HepG2 (cell line): Measurements from ENCODE around the gene AP1M2. TPM values are rescaled to one million over a fixed set of nuclear protein-coding genes. Genes with fewer than 3 reads are reported as not detected.

Source experiments
- HMG20A ChIP-seq: IDR thresholded peaks from 2 replicates; pipeline ENCODE4 v1.6.1; 2016; ENCODE audit warnings: borderline replicate concordance
- HNRNPL ChIP-seq: fragments of 200-400 bp; formaldehyde crosslinking; IDR thresholded peaks from 2 replicates; pipeline ENCODE4 v1.6.1; 2017; ENCODE audit warnings: mild to moderate bottlenecking, low read depth, low read length
- HOXD1 ChIP-seq: sonication (generic); formaldehyde crosslinking; IDR thresholded peaks from 2 replicates; pipeline ENCODE4 v1.5.0; 2020; ENCODE audit warnings: missing genetic modification reagents
- IRX3 ChIP-seq: sonication (generic); formaldehyde crosslinking; IDR thresholded peaks from 2 replicates; pipeline ENCODE4 v1.8.1; 2023; ENCODE audit warnings: mild to moderate bottlenecking, low read depth, missing genetic modification reagents, borderline replicate concordance
- ISL2 ChIP-seq: sonication (generic); formaldehyde crosslinking; IDR thresholded peaks from 2 replicates; pipeline ENCODE4 v1.5.0; 2020; ENCODE audit warnings: missing genetic modification reagents
- KAT2B ChIP-seq: fragments of 150-350 bp; IDR thresholded peaks from 2 replicates; pipeline ENCODE4 v1.6.1; 2014; ENCODE audit warnings: low read depth, low read length, borderline replicate concordance
- KAT8 ChIP-seq: IDR thresholded peaks from 2 replicates; pipeline ENCODE4 v1.6.1; 2016; ENCODE audit warnings: missing genetic modification reagents, missing compliant biosample characterization
- KLF11 ChIP-seq: IDR thresholded peaks from 2 replicates; pipeline ENCODE4 v1.6.1; 2016; ENCODE audit warnings: missing compliant biosample characterization
- MIXL1 ChIP-seq: IDR thresholded peaks from 2 replicates; pipeline ENCODE4 v1.6.1; 2016
- PCBP1 ChIP-seq: fragments of 200-400 bp; formaldehyde crosslinking; IDR thresholded peaks from 2 replicates; pipeline ENCODE4 v1.6.1; 2017; ENCODE audit warnings: mild to moderate bottlenecking, low read depth, low read length, borderline replicate concordance
- SOX13 ChIP-seq, 3 experiments: fragments of 450-650 bp in 1 of 3; sonication (generic) in 1 of 3; formaldehyde crosslinking in 1 of 3; IDR thresholded peaks in 2 of 3; conservative IDR thresholded peaks in 1 of 3; 2 replicates each; pipeline versions ENCODE4 v1.5.0 to v1.6.1; 2016 to 2020; ENCODE audit warnings: antibody characterized with exemption in 1 of 3, mild to moderate bottlenecking in 1 of 3, missing compliant biosample characterization in 1 of 3, missing genetic modification reagents in 1 of 3, moderate library complexity in 1 of 3
- TCF7 ChIP-seq: sonication (generic); IDR thresholded peaks from 2 replicates; pipeline ENCODE4 v1.6.1; 2016; ENCODE audit warnings: antibody characterized with exemption, low read depth
- ZFP41 ChIP-seq: sonication (generic); formaldehyde crosslinking; IDR thresholded peaks from 2 replicates; pipeline ENCODE4 v1.4.0; 2020; ENCODE audit warnings: mild to moderate bottlenecking, missing genetic modification reagents, borderline replicate concordance
- ZNF12 ChIP-seq: sonication (generic); formaldehyde crosslinking; IDR thresholded peaks from 2 replicates; pipeline ENCODE4 v1.5.0; 2020; ENCODE audit warnings: missing genetic modification reagents
- ZNF282 ChIP-seq: fragments of 450-650 bp; IDR thresholded peaks from 2 replicates; pipeline ENCODE4 v1.6.1; 2018; ENCODE audit not compliant: partially characterized antibody
- ZNF33A ChIP-seq: sonication (generic); formaldehyde crosslinking; IDR thresholded peaks from 2 replicates; pipeline ENCODE4 v1.5.1; 2020; ENCODE audit warnings: missing genetic modification reagents, mild to moderate bottlenecking, moderate library complexity, borderline replicate concordance
- ZNF550 ChIP-seq: sonication (generic); formaldehyde crosslinking; IDR thresholded peaks from 2 replicates; pipeline ENCODE4 v1.4.0; 2020; ENCODE audit warnings: mild to moderate bottlenecking, missing genetic modification reagents, borderline replicate concordance
- ZSCAN30 ChIP-seq: sonication (generic); formaldehyde crosslinking; IDR thresholded peaks from 2 replicates; pipeline ENCODE4 v1.5.0; 2020; ENCODE audit warnings: mild to moderate bottlenecking, missing genetic modification reagents
- polyA plus RNA-seq, 8 experiments: library from polyadenylated mRNA; depleted of rRNA in 3 of 8; stranded (reverse) in 7 of 8; unstranded in 1 of 8; fragments of >200 nt; fragmentation: Illumina TruSeq in 4 of 8; extraction: Trizol in 4 of 8; gene quantifications; 2 replicates each; pipeline versions ENCODE4 v1.2.1 to v1.2.3, GENCODE V29; 2011 to 2016; ENCODE audit warnings: low read depth in 4 of 8, missing spikeins in 1 of 8, mixed read lengths in 1 of 8; ENCODE audit not compliant: insufficient read depth in 1 of 8
- total RNA-seq, 5 experiments: library from RNA; depleted of rRNA; stranded (reverse); fragments of >200 nt; fragmentation: Illumina TruSeq; extraction: Trizol; gene quantifications; 2 replicates each; pipeline ENCODE4 v1.2.3, GENCODE V29; 2016; ENCODE audit warnings: low read depth in 1 of 5
- TF ChIP-seq, protein P1 (sequence below): sonication (generic); formaldehyde crosslinking; IDR thresholded peaks from 2 replicates; pipeline ENCODE4 v1.5.0; 2020; ENCODE audit warnings: mild to moderate bottlenecking, missing genetic modification reagents
- TF ChIP-seq, protein P2 (sequence below): sonication (generic); formaldehyde crosslinking; IDR thresholded peaks from 2 replicates; pipeline ENCODE4 v1.4.0; 2020; ENCODE audit warnings: missing genetic modification reagents, borderline replicate concordance
- TF ChIP-seq, protein P3 (sequence below): IDR thresholded peaks from 2 replicates; pipeline ENCODE4 v1.6.1; 2012; ENCODE audit warnings: low read length, improper control_type of control experiment

AP1M2 gene
- total and polyA plus RNA-seq, 2 of the 13 experiments (the other 11 are each of a cell fraction or from before 2014, with no cell fraction given): 6.3 to 76.8 TPM

DNA sequence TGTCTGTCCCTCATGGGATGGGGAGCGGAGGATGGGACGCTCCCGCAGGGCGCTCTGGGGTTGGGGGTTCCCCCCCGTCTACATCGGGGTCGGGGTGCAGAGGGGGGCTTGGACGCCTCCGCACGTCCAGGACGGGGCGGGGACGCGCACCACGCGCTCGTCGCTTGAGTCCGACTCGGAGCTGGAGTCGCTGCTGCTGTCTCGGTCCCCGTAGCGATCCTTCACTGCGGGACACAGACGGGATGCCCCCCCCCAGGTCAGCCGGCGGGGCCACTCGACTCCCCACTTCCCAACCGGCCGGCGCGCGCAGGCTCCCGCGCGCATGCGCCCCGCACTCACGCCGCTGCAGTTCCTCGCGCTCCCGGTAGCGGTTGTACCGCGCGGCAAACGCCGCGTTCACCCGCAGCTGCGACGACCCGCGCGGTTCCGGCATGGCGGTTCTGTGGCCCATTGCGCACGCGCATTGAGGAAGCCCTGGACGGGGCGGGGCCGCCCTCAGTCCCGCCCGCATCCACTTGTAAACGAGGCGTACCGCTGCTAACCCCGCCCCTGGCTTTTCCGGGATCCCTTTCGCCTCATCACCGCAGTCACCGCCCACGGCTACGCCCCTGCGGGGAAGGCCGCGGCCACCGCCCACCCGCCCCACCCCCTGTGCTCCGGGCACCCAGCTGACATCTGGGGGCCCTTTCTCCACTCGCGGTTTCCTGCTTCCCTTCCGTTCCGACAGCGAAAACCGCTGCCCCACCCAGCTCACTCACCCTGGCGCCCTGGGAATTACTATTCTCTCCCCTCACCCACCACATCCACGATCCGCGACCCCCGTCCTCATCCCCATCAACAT, 21.3 kb downstream of the AP1M2 start, which contains the start of gene KRI1 (continued):
- TF ChIP-seq, protein P1, sequence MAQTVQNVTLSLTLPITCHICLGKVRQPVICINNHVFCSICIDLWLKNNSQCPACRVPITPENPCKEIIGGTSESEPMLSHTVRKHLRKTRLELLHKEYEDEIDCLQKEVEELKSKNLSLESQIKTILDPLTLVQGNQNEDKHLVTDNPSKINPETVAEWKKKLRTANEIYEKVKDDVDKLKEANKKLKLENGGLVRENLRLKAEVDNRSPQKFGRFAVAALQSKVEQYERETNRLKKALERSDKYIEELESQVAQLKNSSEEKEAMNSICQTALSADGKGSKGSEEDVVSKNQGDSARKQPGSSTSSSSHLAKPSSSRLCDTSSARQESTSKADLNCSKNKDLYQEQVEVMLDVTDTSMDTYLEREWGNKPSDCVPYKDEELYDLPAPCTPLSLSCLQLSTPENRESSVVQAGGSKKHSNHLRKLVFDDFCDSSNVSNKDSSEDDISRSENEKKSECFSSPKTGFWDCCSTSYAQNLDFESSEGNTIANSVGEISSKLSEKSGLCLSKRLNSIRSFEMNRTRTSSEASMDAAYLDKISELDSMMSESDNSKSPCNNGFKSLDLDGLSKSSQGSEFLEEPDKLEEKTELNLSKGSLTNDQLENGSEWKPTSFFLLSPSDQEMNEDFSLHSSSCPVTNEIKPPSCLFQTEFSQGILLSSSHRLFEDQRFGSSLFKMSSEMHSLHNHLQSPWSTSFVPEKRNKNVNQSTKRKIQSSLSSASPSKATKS (CRISPR knock-in tag): no peak
- no peak for TF ChIP-seq HNRNPL
- peak; percentile 94; the same call in 1 of the 2 replicates for TF ChIP-seq IRX3 (CRISPR knock-in tag)
- TF ChIP-seq ZFP41 (CRISPR knock-in tag): peak; percentile 85; the same call in 1 of the 2 replicates
- TF ChIP-seq, protein P2, sequence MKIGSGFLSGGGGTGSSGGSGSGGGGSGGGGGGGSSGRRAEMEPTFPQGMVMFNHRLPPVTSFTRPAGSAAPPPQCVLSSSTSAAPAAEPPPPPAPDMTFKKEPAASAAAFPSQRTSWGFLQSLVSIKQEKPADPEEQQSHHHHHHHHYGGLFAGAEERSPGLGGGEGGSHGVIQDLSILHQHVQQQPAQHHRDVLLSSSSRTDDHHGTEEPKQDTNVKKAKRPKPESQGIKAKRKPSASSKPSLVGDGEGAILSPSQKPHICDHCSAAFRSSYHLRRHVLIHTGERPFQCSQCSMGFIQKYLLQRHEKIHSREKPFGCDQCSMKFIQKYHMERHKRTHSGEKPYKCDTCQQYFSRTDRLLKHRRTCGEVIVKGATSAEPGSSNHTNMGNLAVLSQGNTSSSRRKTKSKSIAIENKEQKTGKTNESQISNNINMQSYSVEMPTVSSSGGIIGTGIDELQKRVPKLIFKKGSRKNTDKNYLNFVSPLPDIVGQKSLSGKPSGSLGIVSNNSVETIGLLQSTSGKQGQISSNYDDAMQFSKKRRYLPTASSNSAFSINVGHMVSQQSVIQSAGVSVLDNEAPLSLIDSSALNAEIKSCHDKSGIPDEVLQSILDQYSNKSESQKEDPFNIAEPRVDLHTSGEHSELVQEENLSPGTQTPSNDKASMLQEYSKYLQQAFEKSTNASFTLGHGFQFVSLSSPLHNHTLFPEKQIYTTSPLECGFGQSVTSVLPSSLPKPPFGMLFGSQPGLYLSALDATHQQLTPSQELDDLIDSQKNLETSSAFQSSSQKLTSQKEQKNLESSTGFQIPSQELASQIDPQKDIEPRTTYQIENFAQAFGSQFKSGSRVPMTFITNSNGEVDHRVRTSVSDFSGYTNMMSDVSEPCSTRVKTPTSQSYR (CRISPR knock-in tag): peak; percentile 23; the same call in 1 of the 2 replicates
- no peak; the same call in 1 of the 2 replicates for TF ChIP-seq SOX13 (IDR thresholded peaks at IDR 0.05)
- TF ChIP-seq SOX13 (CRISPR knock-in tag; conservative IDR thresholded peaks at IDR 0.05 in 1 of 2, IDR thresholded peaks at IDR 0.05 in 1 of 2): peak in 1 of 2 experiments; percentile 64; a peak in 2 of 4 replicates
- TF ChIP-seq ISL2: peak; percentile 46; the same call in 1 of the 2 replicates
- no peak; the same call in 1 of the 2 replicates for TF ChIP-seq ZSCAN30 (CRISPR knock-in tag)
- TF ChIP-seq KLF11: peak; percentile 75; the same call in 1 of the 2 replicates
- TF ChIP-seq ZNF550 (CRISPR knock-in tag): 0 out of 2 replicates have a peak, but pooled peaks have one; percentile 37
- TF ChIP-seq TCF7: no peak
- no peak for TF ChIP-seq KAT2B
- no peak for TF ChIP-seq HMG20A (CRISPR knock-in tag)
- TF ChIP-seq, protein P3, sequence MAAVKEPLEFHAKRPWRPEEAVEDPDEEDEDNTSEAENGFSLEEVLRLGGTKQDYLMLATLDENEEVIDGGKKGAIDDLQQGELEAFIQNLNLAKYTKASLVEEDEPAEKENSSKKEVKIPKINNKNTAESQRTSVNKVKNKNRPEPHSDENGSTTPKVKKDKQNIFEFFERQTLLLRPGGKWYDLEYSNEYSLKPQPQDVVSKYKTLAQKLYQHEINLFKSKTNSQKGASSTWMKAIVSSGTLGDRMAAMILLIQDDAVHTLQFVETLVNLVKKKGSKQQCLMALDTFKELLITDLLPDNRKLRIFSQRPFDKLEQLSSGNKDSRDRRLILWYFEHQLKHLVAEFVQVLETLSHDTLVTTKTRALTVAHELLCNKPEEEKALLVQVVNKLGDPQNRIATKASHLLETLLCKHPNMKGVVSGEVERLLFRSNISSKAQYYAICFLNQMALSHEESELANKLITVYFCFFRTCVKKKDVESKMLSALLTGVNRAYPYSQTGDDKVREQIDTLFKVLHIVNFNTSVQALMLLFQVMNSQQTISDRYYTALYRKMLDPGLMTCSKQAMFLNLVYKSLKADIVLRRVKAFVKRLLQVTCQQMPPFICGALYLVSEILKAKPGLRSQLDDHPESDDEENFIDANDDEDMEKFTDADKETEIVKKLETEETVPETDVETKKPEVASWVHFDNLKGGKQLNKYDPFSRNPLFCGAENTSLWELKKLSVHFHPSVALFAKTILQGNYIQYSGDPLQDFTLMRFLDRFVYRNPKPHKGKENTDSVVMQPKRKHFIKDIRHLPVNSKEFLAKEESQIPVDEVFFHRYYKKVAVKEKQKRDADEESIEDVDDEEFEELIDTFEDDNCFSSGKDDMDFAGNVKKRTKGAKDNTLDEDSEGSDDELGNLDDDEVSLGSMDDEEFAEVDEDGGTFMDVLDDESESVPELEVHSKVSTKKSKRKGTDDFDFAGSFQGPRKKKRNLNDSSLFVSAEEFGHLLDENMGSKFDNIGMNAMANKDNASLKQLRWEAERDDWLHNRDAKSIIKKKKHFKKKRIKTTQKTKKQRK: no peak
- TF ChIP-seq HOXD1 (CRISPR knock-in tag): peak; percentile 68; the same call in 1 of the 2 replicates
- TF ChIP-seq PCBP1: 0 out of 2 replicates have a peak, but pooled peaks have one; percentile 1
- no peak for TF ChIP-seq ZNF33A (CRISPR knock-in tag)
- 0 out of 2 replicates have a peak, but pooled peaks have one; percentile 62 for TF ChIP-seq ZNF12
- peak; percentile 88 for TF ChIP-seq KAT8 (CRISPR knock-in tag)
- peak; percentile 81 for TF ChIP-seq MIXL1 (CRISPR knock-in tag)
- TF ChIP-seq ZNF282: no peak
